Cardiac fibroblast (primary cell): ENCODE data around the gene TTLL9.

Experiments used
- DNase-seq, 2 donors: peaks; one replicate each; pipeline versions ENCODE4 v3.0.0 to v3.0.0-alpha.2; 2010; ENCODE audit warnings: low read depth in 2 of 2
- H3K4me3 ChIP-seq, 2 donors: replicated peaks in 1 of 2; 1 replicate in 1 of 2; 2 replicates in 1 of 2; pipeline ENCODE4 v1.5.1; 2011; ENCODE audit warnings: low read depth in 2 of 2, low read length in 2 of 2, mild to moderate bottlenecking in 2 of 2, moderate library complexity in 1 of 2
- TF ChIP-seq, protein P1 (sequence below): IDR thresholded peaks from one replicate; pipeline ENCODE4 v1.5.1; 2011; ENCODE audit warnings: low read depth, mild to moderate bottlenecking, low read length, inconsistent platforms

Gene TTLL9

DNA sequence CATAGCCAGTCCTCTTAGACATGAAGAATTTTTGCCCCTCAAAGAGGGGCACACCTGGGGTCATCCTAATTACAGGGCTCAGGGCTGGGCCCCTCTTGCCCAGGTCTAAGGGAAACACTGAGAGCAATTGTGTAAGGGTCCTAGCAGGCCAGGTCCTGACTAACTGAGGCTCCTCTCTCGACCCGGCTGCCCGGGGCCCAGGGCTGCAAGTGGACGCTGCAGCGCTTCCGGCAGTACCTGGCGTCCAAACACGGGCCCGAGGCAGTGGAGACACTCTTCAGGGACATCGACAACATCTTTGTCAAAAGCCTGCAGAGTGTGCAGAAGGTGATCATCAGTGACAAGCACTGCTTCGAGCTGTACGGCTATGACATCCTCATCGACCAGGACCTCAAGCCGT, 64.1 kb downstream of the TTLL9 start:
- DNase-seq, result no peak
- TF ChIP-seq, protein P1, sequence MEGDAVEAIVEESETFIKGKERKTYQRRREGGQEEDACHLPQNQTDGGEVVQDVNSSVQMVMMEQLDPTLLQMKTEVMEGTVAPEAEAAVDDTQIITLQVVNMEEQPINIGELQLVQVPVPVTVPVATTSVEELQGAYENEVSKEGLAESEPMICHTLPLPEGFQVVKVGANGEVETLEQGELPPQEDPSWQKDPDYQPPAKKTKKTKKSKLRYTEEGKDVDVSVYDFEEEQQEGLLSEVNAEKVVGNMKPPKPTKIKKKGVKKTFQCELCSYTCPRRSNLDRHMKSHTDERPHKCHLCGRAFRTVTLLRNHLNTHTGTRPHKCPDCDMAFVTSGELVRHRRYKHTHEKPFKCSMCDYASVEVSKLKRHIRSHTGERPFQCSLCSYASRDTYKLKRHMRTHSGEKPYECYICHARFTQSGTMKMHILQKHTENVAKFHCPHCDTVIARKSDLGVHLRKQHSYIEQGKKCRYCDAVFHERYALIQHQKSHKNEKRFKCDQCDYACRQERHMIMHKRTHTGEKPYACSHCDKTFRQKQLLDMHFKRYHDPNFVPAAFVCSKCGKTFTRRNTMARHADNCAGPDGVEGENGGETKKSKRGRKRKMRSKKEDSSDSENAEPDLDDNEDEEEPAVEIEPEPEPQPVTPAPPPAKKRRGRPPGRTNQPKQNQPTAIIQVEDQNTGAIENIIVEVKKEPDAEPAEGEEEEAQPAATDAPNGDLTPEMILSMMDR, result no peak
- H3K4me3 ChIP-seq, result no peak overlapping the region

DNA sequence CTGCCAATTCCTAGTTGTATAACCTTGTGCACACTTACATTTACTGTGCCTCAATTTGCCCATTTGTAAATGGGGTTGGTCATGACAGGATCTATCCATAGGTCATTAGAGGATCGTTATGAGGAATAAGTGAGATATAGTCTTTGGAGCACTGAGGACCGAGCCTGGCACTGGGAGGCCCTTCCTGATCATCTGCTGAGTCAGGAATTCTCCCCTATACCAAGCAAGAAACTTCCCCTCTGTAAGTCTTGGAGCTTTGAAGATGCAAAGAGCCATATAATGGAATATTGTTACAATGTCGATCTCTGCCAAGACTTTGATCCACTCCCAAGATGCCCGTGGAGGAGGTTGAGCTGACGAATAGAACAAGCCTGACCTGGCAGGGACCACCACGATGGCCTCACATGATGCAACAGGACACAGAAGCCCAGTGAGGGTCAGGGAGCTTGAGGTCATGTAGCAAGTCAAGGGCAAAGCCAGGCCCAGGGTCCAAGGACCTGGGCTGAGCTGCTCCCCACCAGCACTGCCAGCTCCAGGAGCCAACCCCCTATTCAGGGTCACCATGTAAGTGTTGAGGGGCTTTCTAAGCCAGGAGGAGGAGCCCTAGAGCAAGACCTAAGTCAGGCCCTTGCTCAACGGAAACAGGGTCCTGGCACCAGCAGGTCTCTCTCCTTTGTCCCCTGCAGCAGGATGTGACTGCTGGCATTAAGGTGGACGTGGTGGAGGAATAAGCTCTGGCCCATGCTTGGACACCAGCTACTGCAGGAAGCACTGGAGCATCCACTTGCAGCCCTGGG, 64.7 kb downstream of the TTLL9 start:
- DNase-seq, result no peak
- TF ChIP-seq, protein P1, result no peak
- H3K4me3 ChIP-seq, result no peak overlapping the region

DNA sequence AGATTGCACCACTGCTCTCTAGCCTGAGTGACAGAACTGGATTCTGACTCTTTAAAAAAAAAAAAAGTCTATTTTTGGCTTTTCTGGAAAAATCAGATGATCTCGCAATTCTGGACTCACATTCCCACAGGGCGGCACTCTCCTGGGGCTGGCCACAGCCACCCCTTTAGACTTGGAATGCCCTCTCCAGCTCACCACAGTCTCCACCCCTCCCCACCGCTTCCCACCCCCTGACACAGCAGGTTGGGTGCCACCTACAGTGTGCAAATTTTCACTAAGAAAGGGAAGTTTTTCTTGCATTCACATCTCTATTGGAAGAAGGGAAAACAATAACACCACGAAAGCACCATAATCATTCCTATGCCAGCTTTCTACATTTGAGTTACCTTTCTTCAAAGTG, 66.0 kb downstream of the TTLL9 start:
- no peak for DNase-seq
- TF ChIP-seq, protein P1, result no peak

DNA sequence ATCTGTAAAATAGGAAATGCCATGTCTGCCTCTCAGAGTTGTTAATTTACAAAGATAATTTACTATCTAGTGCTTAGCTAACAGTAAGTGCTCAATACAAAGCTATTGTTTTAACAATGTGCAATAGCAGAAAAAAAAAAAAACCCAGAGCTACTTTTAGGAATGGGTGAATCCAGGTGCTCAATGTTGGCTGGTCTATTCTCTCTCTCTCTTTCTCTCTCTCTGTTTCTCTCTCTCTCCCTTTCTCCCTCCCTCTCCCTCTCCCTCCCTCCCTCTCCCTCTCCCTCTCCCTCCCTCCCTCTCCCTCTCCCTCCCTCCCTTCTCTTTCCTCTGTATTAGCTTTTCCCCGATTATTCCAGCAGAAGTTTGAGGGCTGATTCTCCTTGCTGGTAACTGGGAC, 67.4 kb downstream of the TTLL9 start:
- TF ChIP-seq, protein P1, result no peak
- no peak overlapping the region for H3K4me3 ChIP-seq
- DNase-seq, result no peak

More for the DNA sequence above, 66.0 kb downstream of the TTLL9 start:
- H3K4me3 ChIP-seq, result no peak overlapping the region

DNA sequence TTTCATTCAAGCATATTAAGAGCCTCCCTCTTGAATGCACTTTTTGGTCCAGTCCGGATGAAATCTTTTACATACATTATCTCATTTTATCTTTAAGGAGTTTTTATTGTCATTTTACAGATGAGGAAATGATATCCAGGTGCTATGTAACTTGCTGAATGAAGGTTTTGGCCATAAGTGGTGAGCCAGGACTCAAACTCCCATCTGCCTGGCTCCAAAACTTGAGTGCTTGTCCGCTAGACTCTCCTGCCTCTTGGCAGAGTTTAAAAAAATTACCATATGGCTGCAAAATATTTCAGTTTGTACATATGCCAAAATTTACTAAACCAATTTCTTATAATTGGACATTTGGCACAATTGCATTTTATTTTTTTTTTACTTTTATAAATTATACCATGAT, 69.2 kb downstream of the TTLL9 start:
- H3K4me3 ChIP-seq, result no peak overlapping the region
- DNase-seq, result no peak
- TF ChIP-seq, protein P1, result no peak

DNA sequence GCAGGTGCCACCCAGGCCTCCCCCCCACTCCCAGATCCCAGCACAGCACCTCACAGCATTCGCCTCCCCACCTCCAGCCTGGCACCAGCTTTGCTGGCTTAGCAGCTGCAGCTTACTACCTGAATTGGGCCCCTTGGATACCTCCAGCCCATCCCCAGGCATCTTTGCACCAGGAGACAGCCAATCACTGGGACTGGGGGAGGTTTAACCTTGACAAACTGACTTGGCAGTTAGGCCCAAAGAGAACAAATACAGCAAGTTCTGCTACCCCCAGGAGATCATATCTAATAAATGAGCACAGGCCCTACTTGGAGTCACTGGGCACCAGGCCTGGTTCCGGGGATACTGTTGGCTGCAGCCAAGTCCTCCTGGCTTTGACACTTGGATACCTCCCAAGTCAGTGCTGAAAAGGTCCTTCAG, 72.6 kb downstream of the TTLL9 start:
- TF ChIP-seq, protein P1, result no peak
- no peak overlapping the region for H3K4me3 ChIP-seq
- DNase-seq, result peak in 1 of 2 donors; percentile 22
